ENCODE results near the gene NOC4L.

NOC4L gene

GRCh38 chr12:132150780-132151144 lies 6.5 kb downstream of the NOC4L start:
- no peak overlapping the region for H3K27ac ChIP-seq (ENCODE audit: low read depth, low read length)
- no peak overlapping the region for H3K4me3 ChIP-seq (ENCODE audit: low read depth in 1 of 2, low read length in 2 of 2)
- H3K36me3 ChIP-seq (ENCODE audit: control insufficient read depth in 1 of 2, insufficient read depth in 2 of 2, low read length in 2 of 2): peaks cover 0 to 16% of the 10 kb centered on the region in 2 donors
- H3K27me3 ChIP-seq (ENCODE audit: control insufficient read depth in 1 of 2, insufficient read depth in 2 of 2, low read length in 2 of 2): no peaks in the 10 kb centered on the region
- no peaks in the 10 kb centered on the region for H3K9me3 ChIP-seq (ENCODE audit: control insufficient read depth in 1 of 2, low read length in 2 of 2)
- H3K4me1 ChIP-seq (ENCODE audit: control insufficient read depth in 1 of 2, insufficient read depth in 2 of 2, low read length in 2 of 2): peaks cover 4 to 6% of the 10 kb centered on the region in 2 donors
- H3K9ac ChIP-seq (ENCODE audit: low read depth in 1 of 2, low read length in 2 of 2): no peak overlapping the region

- Histone ChIP-seq H3K27me3 (ENCODE audit: control insufficient read depth in 1 of 2, insufficient read depth in 2 of 2, low read length in 2 of 2) (no peaks in the 10 kb centered on the region), H3K9me3 (ENCODE audit: control insufficient read depth in 1 of 2, low read length in 2 of 2) (no peaks in the 10 kb centered on the region), H3K9ac (ENCODE audit: low read depth in 1 of 2, low read length in 2 of 2) (no peak overlapping the region), H3K36me3 (ENCODE audit: control insufficient read depth in 1 of 2, insufficient read depth in 2 of 2, low read length in 2 of 2) (peaks cover 0 to 18% of the 10 kb centered on the region in 2 donors), H3K27ac (ENCODE audit: low read depth, low read length) (no peak overlapping the region), H3K4me1 (ENCODE audit: control insufficient read depth in 1 of 2, insufficient read depth in 2 of 2, low read length in 2 of 2) (peaks cover 4 to 6% of the 10 kb centered on the region in 2 donors), H3K4me3 (ENCODE audit: low read depth in 1 of 2, low read length in 2 of 2) (no peak overlapping the region)
Measured at GRCh38 chr12:132151145-132151765, 7.0 kb downstream of the NOC4L start.

- no peak overlapping the region for H3K4me3 ChIP-seq (ENCODE audit: low read depth in 1 of 2, low read length in 2 of 2)
- peaks cover 4 to 6% of the 10 kb centered on the region in 2 donors for H3K4me1 ChIP-seq (ENCODE audit: control insufficient read depth in 1 of 2, insufficient read depth in 2 of 2, low read length in 2 of 2)
- H3K9me3 ChIP-seq (ENCODE audit: control insufficient read depth in 1 of 2, low read length in 2 of 2): no peaks in the 10 kb centered on the region
- H3K9ac ChIP-seq (ENCODE audit: low read depth in 1 of 2, low read length in 2 of 2): no peak overlapping the region
- H3K27me3 ChIP-seq (ENCODE audit: control insufficient read depth in 1 of 2, insufficient read depth in 2 of 2, low read length in 2 of 2): no peaks in the 10 kb centered on the region
- no peak overlapping the region for H3K27ac ChIP-seq (ENCODE audit: low read depth, low read length)
- peaks cover 4 to 22% of the 10 kb centered on the region in 2 donors for H3K36me3 ChIP-seq (ENCODE audit: control insufficient read depth in 1 of 2, insufficient read depth in 2 of 2, low read length in 2 of 2)
Measured at GRCh38 chr12:132151766-132152410, 7.6 kb downstream of the NOC4L start.

GRCh38 chr12:132152411-132152821 lies 8.2 kb downstream of the NOC4L start:
- Histone ChIP-seq H3K4me1 (ENCODE audit: control insufficient read depth in 1 of 2, insufficient read depth in 2 of 2, low read length in 2 of 2) (peaks cover 4 to 6% of the 10 kb centered on the region in 2 donors), H3K27me3 (ENCODE audit: control insufficient read depth in 1 of 2, insufficient read depth in 2 of 2, low read length in 2 of 2) (no peaks in the 10 kb centered on the region), H3K4me3 (ENCODE audit: low read depth in 1 of 2, low read length in 2 of 2) (no peak overlapping the region), H3K36me3 (ENCODE audit: control insufficient read depth in 1 of 2, insufficient read depth in 2 of 2, low read length in 2 of 2) (peaks cover 9 to 27% of the 10 kb centered on the region in 2 donors), H3K9ac (ENCODE audit: low read depth in 1 of 2, low read length in 2 of 2) (no peak overlapping the region), H3K27ac (ENCODE audit: low read depth, low read length) (no peak overlapping the region), H3K9me3 (ENCODE audit: control insufficient read depth in 1 of 2, low read length in 2 of 2) (no peaks in the 10 kb centered on the region)

GRCh38 chr12:132152953-132153352 lies 8.7 kb downstream of the NOC4L start:
- Histone ChIP-seq H3K36me3 (ENCODE audit: control insufficient read depth in 1 of 2, insufficient read depth in 2 of 2, low read length in 2 of 2) (peaks cover 12 to 32% of the 10 kb centered on the region in 2 donors), H3K27me3 (ENCODE audit: control insufficient read depth in 1 of 2, insufficient read depth in 2 of 2, low read length in 2 of 2) (no peaks in the 10 kb centered on the region), H3K4me1 (ENCODE audit: control insufficient read depth in 1 of 2, insufficient read depth in 2 of 2, low read length in 2 of 2) (peaks cover 4 to 6% of the 10 kb centered on the region in 2 donors), H3K9me3 (ENCODE audit: control insufficient read depth in 1 of 2, low read length in 2 of 2) (no peaks in the 10 kb centered on the region), H3K4me3 (ENCODE audit: low read depth in 1 of 2, low read length in 2 of 2) (no peak overlapping the region), H3K27ac (ENCODE audit: low read depth, low read length) (no peak overlapping the region), H3K9ac (ENCODE audit: low read depth in 1 of 2, low read length in 2 of 2) (no peak overlapping the region)

GRCh38 chr12:132153501-132154340 lies 9.5 kb downstream of the NOC4L start:
- Histone ChIP-seq H3K9ac (ENCODE audit: low read depth in 1 of 2, low read length in 2 of 2) (peak overlapping the region in 1 of 2 donors; percentile 36), H3K4me1 (ENCODE audit: control insufficient read depth in 1 of 2, insufficient read depth in 2 of 2, low read length in 2 of 2) (peaks cover 4 to 6% of the 10 kb centered on the region in 2 donors), H3K4me3 (ENCODE audit: low read depth in 1 of 2, low read length in 2 of 2) (peak overlapping the region; percentile 50 to 57), H3K27me3 (ENCODE audit: control insufficient read depth in 1 of 2, insufficient read depth in 2 of 2, low read length in 2 of 2) (no peaks in the 10 kb centered on the region), H3K9me3 (ENCODE audit: control insufficient read depth in 1 of 2, low read length in 2 of 2) (no peaks in the 10 kb centered on the region), H3K36me3 (ENCODE audit: control insufficient read depth in 1 of 2, insufficient read depth in 2 of 2, low read length in 2 of 2) (peaks cover 13 to 34% of the 10 kb centered on the region in 2 donors), H3K27ac (ENCODE audit: low read depth, low read length) (no peak overlapping the region)

GRCh38 chr12:132154341-132154761 lies 10.1 kb downstream of the NOC4L start:
- no peaks in the 10 kb centered on the region for H3K27me3 ChIP-seq (ENCODE audit: control insufficient read depth in 1 of 2, insufficient read depth in 2 of 2, low read length in 2 of 2)
- H3K4me3 ChIP-seq (ENCODE audit: low read depth in 1 of 2, low read length in 2 of 2): peak overlapping the region; percentile 50 to 57
- peak overlapping the region in 1 of 2 donors; percentile 36 for H3K9ac ChIP-seq (ENCODE audit: low read depth in 1 of 2, low read length in 2 of 2)
- H3K27ac ChIP-seq (ENCODE audit: low read depth, low read length): no peak overlapping the region
- peaks cover 13 to 34% of the 10 kb centered on the region in 2 donors for H3K36me3 ChIP-seq (ENCODE audit: control insufficient read depth in 1 of 2, insufficient read depth in 2 of 2, low read length in 2 of 2)
- peaks cover 4 to 6% of the 10 kb centered on the region in 2 donors for H3K4me1 ChIP-seq (ENCODE audit: control insufficient read depth in 1 of 2, insufficient read depth in 2 of 2, low read length in 2 of 2)
- no peaks in the 10 kb centered on the region for H3K9me3 ChIP-seq (ENCODE audit: control insufficient read depth in 1 of 2, low read length in 2 of 2)

GRCh38 chr12:132154941-132155770 lies 10.9 kb downstream of the NOC4L start:
- Histone ChIP-seq H3K4me1 (ENCODE audit: control insufficient read depth in 1 of 2, insufficient read depth in 2 of 2, low read length in 2 of 2) (peaks cover 4 to 6% of the 10 kb centered on the region in 2 donors), H3K9ac (ENCODE audit: low read depth in 1 of 2, low read length in 2 of 2) (no peak overlapping the region), H3K27me3 (ENCODE audit: control insufficient read depth in 1 of 2, insufficient read depth in 2 of 2, low read length in 2 of 2) (no peaks in the 10 kb centered on the region), H3K9me3 (ENCODE audit: control insufficient read depth in 1 of 2, low read length in 2 of 2) (no peaks in the 10 kb centered on the region), H3K36me3 (ENCODE audit: control insufficient read depth in 1 of 2, insufficient read depth in 2 of 2, low read length in 2 of 2) (peaks cover 13 to 34% of the 10 kb centered on the region in 2 donors), H3K4me3 (ENCODE audit: low read depth in 1 of 2, low read length in 2 of 2) (no peak overlapping the region), H3K27ac (ENCODE audit: low read depth, low read length) (no peak overlapping the region)

GRCh38 chr12:132155771-132156572 lies 11.7 kb downstream of the NOC4L start:
- Histone ChIP-seq H3K9me3 (ENCODE audit: control insufficient read depth in 1 of 2, low read length in 2 of 2) (no peaks in the 10 kb centered on the region), H3K9ac (ENCODE audit: low read depth in 1 of 2, low read length in 2 of 2) (no peak overlapping the region), H3K4me1 (ENCODE audit: control insufficient read depth in 1 of 2, insufficient read depth in 2 of 2, low read length in 2 of 2) (peaks cover 4 to 6% of the 10 kb centered on the region in 2 donors), H3K27me3 (ENCODE audit: control insufficient read depth in 1 of 2, insufficient read depth in 2 of 2, low read length in 2 of 2) (no peaks in the 10 kb centered on the region), H3K4me3 (ENCODE audit: low read depth in 1 of 2, low read length in 2 of 2) (no peak overlapping the region), H3K27ac (ENCODE audit: low read depth, low read length) (no peak overlapping the region), H3K36me3 (ENCODE audit: control insufficient read depth in 1 of 2, insufficient read depth in 2 of 2, low read length in 2 of 2) (peaks cover 13 to 34% of the 10 kb centered on the region in 2 donors)

Measured in duodenal mucosa (tissue), 2 donors.